Measurements from ENCODE around the gene GNG13. TPM values are rescaled to one million over a fixed set of nuclear protein-coding genes. Genes with fewer than 3 reads are reported as not detected.

Gene GNG13
- total RNA-seq, result not detected
- polyA plus RNA-seq, result not detected
- long read RNA-seq, donor 1, result 0 reads
- long read RNA-seq, donor 2, result 0 reads

GRCh38 chr16:799948-800833, at the start of gene GNG13:
TSS of gene GNG13 (minus strand) at chr16:800734. CDS start at chr16:799077, 1,657 bp downstream.
- no peaks in the 10 kb centered on the region for H3K9me3 ChIP-seq
- no peaks in the 10 kb centered on the region for H3K4me1 ChIP-seq
- intact Hi-C loops (cut with DNase I), result no loop called here
- no peak for TF ChIP-seq CTCF (IDR thresholded peaks at IDR 0.05)
- no peak within 1 kb of the TSS for H3K27ac ChIP-seq
- no peak for ATAC-seq
- H3K4me3 ChIP-seq, result no peak within 1 kb of the TSS
- 4 to 5% (median 5%) methylated on average over 38 to 57 of the region's 57 CpGs for WGBS, 3 donors
- no peaks in the 10 kb centered on the region for H3K36me3 ChIP-seq (ENCODE audit: insufficient read depth in 1 of 2, low read depth in 1 of 2)
- DNase-seq, result no peak
- peaks cover 0 to 53% (median 33%) of the 10 kb centered on the region in 3 donors for H3K27me3 ChIP-seq (ENCODE audit: insufficient read depth in 3 of 3, low read length in 2 of 3)

- TF ChIP-seq CTCF (IDR thresholded peaks at IDR 0.05), result no peak
- peak in 1 of 2 donors; percentile 24 for DNase-seq
- Histone ChIP-seq H3K4me3 (no peak overlapping the region), H3K27me3 (ENCODE audit: insufficient read depth in 3 of 3, low read length in 2 of 3) (peaks cover 0 to 2% (median 0%) of the 10 kb centered on the region in 3 donors), H3K9me3 (no peaks in the 10 kb centered on the region), H3K36me3 (ENCODE audit: insufficient read depth in 1 of 2, low read depth in 1 of 2) (no peaks in the 10 kb centered on the region), H3K4me1 (no peaks in the 10 kb centered on the region), H3K27ac (no peak overlapping the region)
- intact Hi-C loops (cut with DNase I), result no loop called here
- 91 to 94% (median 92%) methylated on average over 44 of the region's 44 CpGs for WGBS, 3 donors
- ATAC-seq, result no peak
Observed at GRCh38 chr16:848510-849253, 48.1 kb upstream of the GNG13 start.

- ATAC-seq (no peak), DNase-seq (peak in 1 of 2 donors; percentile 42)
- peaks cover 0 to 4% (median 2%) of the 10 kb centered on the region in 3 donors for H3K27me3 ChIP-seq (ENCODE audit: insufficient read depth in 3 of 3, low read length in 2 of 3)
- no peaks in the 10 kb centered on the region for H3K9me3 ChIP-seq
- no peak for TF ChIP-seq CTCF (IDR thresholded peaks at IDR 0.05)
- intact Hi-C loops (cut with DNase I), result no loop called here
- H3K36me3 ChIP-seq (ENCODE audit: insufficient read depth in 1 of 2, low read depth in 1 of 2), result no peaks in the 10 kb centered on the region
- H3K4me1 ChIP-seq, result no peaks in the 10 kb centered on the region
- no peak overlapping the region for H3K27ac ChIP-seq
- 93 to 95% (median 95%) methylated on average over 30 to 33 of the region's 33 CpGs for WGBS, 3 donors
- H3K4me3 ChIP-seq, result no peak overlapping the region
Observed at GRCh38 chr16:847681-848445, 47.3 kb upstream of the GNG13 start.

- WGBS, 3 donors, result 84 to 92% (median 91%) methylated on average over 10 of the region's 10 CpGs
Observed at GRCh38 chr16:847151-847550, 46.6 kb upstream of the GNG13 start.

More at GRCh38 chr16:847151-847550, 46.6 kb upstream of the GNG13 start:
- Histone ChIP-seq H3K4me3 (no peak overlapping the region), H3K9me3 (no peaks in the 10 kb centered on the region), H3K27ac (no peak overlapping the region), H3K36me3 (ENCODE audit: insufficient read depth in 1 of 2, low read depth in 1 of 2) (no peaks in the 10 kb centered on the region), H3K4me1 (no peaks in the 10 kb centered on the region), H3K27me3 (ENCODE audit: insufficient read depth in 3 of 3, low read length in 2 of 3) (peaks cover 0 to 9% (median 5%) of the 10 kb centered on the region in 3 donors)
- TF ChIP-seq CTCF (IDR thresholded peaks at IDR 0.05), result no peak
- ATAC-seq (no peak), DNase-seq (no peak)
- intact Hi-C loops (cut with DNase I), result no loop called here

All from psoas muscle (tissue), 8 donors.